Mucosa of descending colon (tissue), 3 donors: ENCODE results near the gene COL6A2. TPM values are rescaled to one million over a fixed set of nuclear protein-coding genes. Genes with fewer than 3 reads are reported as not detected.

Source experiments
- ATAC-seq: fragments of 200-7000 bp; cut with Tn5 transposase; one replicate; pipeline ENCODE4 v1.9.1; 2020; ENCODE audit warnings: mild to moderate bottlenecking, moderate library complexity
- DNase-seq, 3 donors: peaks; one replicate each; pipeline ENCODE4 v3.0.0-alpha.2; 2020
- H3K36me3 ChIP-seq: fragments of 200-600 bp; one replicate; pipeline ENCODE4 v1.8.0; 2021; ENCODE audit warnings: low read depth, mild to moderate bottlenecking
- H3K4me1 ChIP-seq: fragments of 200-600 bp; one replicate; pipeline ENCODE4 v1.8.0; 2021; ENCODE audit warnings: low read depth, mild to moderate bottlenecking
- H3K4me3 ChIP-seq: fragments of 200-600 bp; one replicate; pipeline ENCODE4 v1.8.0; 2021; ENCODE audit warnings: mild to moderate bottlenecking
- H3K9me3 ChIP-seq: fragments of 200-600 bp; one replicate; pipeline ENCODE4 v1.8.0; 2021; ENCODE audit warnings: mild to moderate bottlenecking
- CTCF ChIP-seq: fragments of 200-600 bp; IDR thresholded peaks from one replicate; pipeline ENCODE4 v1.8.0; 2022; ENCODE audit warnings: antibody characterized with exemption, mild to moderate bottlenecking
- intact Hi-C, 2 donors: fragments of 100-400 bp; cut with DNase I in 1 of 2; cut with micrococcal nuclease in 1 of 2; formaldehyde crosslinking; loops; one replicate each; pipeline versions ENCODE4 v1.11.0 to v1.11.1; 2022; cut with DNase I, micrococcal nuclease
- total RNA-seq, 3 donors: library from RNA; stranded (reverse); fragmentation: NEBNext Ultra II Directional in 2 of 3; extraction: Animal tissue kit (Norgen Biotek cat#: 25700) in 2 of 3; gene quantifications; one replicate each; pipeline versions ENCODE4 v1.2.1 to v1.2.4, GENCODE V29; 2021 to 2023
- donor health status: DM: no; HTN: no; CAD: no; lungs with moderate emphysema.
- donor health status: DM: no; HTN: no; CAD: no.
- donor health status: DM: no; HTN: yes; CAD: no.

The COL6A2 gene
- total RNA-seq, 3 donors from 2014 or later = 65.1 to 858 (median 191) TPM

DNA sequence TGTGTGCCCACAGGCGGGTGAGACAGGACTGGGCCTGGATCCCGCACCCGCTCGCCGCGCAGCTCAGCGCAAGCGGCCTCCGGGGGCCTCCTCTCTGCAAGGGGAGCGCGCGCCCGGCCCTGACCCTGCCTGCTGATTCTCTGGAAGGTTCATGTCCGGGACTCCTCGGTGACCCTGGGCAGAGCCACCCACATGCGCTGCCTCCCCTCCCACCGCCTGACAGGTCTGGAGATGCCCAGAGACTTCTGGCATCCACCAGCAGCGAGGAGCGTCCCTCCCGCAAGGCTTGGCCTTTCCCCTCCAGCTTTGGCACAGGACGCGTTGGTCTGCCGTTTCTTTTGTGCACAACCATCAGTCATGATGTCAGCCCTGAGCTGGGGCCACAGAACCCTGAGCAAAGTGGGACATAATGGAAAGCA, 42.0 kb upstream of the COL6A2 start:
- intact Hi-C loops = no loop called here
- no peak for ATAC-seq
- Histone ChIP-seq H3K4me3 (no peak overlapping the region), H3K36me3 (no peaks in the 10 kb centered on the region), H3K9me3 (no peaks in the 10 kb centered on the region), H3K4me1 (no peaks in the 10 kb centered on the region)
- peak in 1 of 3 donors; percentile 14 for DNase-seq
- no peak for TF ChIP-seq CTCF

GRCh38 chr21:46056450-46056903, 41.4 kb upstream of the COL6A2 start:
- DNase-seq (peak; percentile 56 to 83 (median 72)), ATAC-seq (peak; percentile 68)
- Histone ChIP-seq H3K4me1 (no peaks in the 10 kb centered on the region), H3K36me3 (no peaks in the 10 kb centered on the region), H3K4me3 (no peak overlapping the region), H3K9me3 (no peaks in the 10 kb centered on the region)
- no peak for TF ChIP-seq CTCF
- intact Hi-C loops = no loop called here

- H3K36me3 ChIP-seq = no peaks in the 10 kb centered on the region
- peak in 1 of 3 donors; percentile 2 for DNase-seq
- no peak overlapping the region for H3K4me3 ChIP-seq
- no peak for TF ChIP-seq CTCF
- no peak for ATAC-seq
- intact Hi-C loops = no loop called here
- H3K4me1 ChIP-seq = no peaks in the 10 kb centered on the region
- no peaks in the 10 kb centered on the region for H3K9me3 ChIP-seq
Measured at GRCh38 chr21:46057111-46057709, 40.7 kb upstream of the COL6A2 start.

DNA sequence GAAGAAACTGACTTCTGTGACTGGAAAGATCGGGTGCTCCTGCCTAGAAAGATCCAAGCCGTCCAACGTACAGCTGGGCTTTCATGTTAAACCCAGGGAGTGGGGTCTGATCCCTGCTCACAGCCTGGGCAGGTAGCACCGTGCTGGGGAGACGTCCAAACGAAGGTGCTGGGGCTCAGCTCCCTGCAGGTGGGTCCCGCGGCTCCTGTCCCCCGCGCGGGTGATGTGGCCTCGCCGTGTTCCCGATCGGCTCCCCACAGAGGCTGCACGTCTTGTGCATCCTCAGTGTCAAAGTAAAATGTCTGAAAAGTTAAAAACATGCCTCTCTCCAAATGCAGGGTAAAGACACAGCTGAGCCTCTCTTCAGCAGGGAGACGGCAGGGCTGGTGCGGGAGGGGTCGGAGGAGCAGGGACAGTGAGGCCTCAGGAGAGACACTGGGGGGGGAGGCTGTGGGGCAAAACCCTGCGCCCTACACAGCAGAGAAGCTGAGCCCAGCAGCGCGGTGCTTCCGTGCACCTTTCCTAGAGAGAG, 40.1 kb upstream of the COL6A2 start:
- Histone ChIP-seq H3K4me1 (no peaks in the 10 kb centered on the region), H3K9me3 (no peaks in the 10 kb centered on the region), H3K36me3 (no peaks in the 10 kb centered on the region), H3K4me3 (no peak overlapping the region)
- no peak for TF ChIP-seq CTCF
- ATAC-seq = no peak
- intact Hi-C loops = no loop called here
- no peak for DNase-seq

- Histone ChIP-seq H3K4me3 (no peak overlapping the region), H3K4me1 (no peaks in the 10 kb centered on the region), H3K36me3 (no peaks in the 10 kb centered on the region), H3K9me3 (no peaks in the 10 kb centered on the region)
- DNase-seq (peak in 1 of 3 donors; percentile 0), ATAC-seq (no peak)
- TF ChIP-seq CTCF = no peak
- intact Hi-C loops = no loop called here
Measured at GRCh38 chr21:46058431-46059145, 39.3 kb upstream of the COL6A2 start.
